ENCODE results near the gene DENND1B.

DNA sequence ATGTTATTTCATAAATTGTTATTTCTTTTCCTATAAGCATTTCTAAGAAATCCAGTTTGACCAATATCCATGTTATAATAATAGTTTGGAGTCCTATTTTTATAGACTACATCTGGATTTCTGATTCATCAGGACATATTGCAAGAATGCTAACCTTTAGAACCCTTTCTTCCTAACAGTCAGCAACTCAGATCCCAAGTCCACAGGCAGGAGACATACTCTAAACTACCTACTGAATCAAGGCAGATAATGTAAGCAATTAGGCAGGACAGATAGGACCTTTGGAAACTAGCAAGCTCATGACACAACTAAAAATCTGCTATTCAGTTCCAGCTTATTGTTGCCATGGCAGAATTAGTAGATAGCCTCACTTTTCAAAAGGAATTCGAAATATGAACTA lies 104.1 kb downstream of the DENND1B start:
- TF ChIP-seq, protein P1, sequence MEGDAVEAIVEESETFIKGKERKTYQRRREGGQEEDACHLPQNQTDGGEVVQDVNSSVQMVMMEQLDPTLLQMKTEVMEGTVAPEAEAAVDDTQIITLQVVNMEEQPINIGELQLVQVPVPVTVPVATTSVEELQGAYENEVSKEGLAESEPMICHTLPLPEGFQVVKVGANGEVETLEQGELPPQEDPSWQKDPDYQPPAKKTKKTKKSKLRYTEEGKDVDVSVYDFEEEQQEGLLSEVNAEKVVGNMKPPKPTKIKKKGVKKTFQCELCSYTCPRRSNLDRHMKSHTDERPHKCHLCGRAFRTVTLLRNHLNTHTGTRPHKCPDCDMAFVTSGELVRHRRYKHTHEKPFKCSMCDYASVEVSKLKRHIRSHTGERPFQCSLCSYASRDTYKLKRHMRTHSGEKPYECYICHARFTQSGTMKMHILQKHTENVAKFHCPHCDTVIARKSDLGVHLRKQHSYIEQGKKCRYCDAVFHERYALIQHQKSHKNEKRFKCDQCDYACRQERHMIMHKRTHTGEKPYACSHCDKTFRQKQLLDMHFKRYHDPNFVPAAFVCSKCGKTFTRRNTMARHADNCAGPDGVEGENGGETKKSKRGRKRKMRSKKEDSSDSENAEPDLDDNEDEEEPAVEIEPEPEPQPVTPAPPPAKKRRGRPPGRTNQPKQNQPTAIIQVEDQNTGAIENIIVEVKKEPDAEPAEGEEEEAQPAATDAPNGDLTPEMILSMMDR (conservative IDR thresholded peaks at IDR 0.05 in 1 of 2, IDR thresholded peaks at IDR 0.05 in 1 of 2; ENCODE audit: extremely low read depth in 1 of 2, insufficient read depth in 1 of 2, low read depth in 1 of 2, low read length in 2 of 2) = no peak
- no peak for TF ChIP-seq EZH2 (IDR thresholded peaks at IDR 0.05; ENCODE audit: borderline replicate concordance, low read length)

All from mammary epithelial cell (primary cell).